Measurements from ENCODE around the gene ATG9B. TPM values are rescaled to one million over a fixed set of nuclear protein-coding genes. Genes with fewer than 3 reads are reported as not detected.

ATG9B gene
- total and polyA plus RNA-seq, 9 of the 15 experiments (the other 6 are each of a cell fraction or from before 2014, with no cell fraction given) = 0.29 to 8.0 (median 2.1) TPM

DNA sequence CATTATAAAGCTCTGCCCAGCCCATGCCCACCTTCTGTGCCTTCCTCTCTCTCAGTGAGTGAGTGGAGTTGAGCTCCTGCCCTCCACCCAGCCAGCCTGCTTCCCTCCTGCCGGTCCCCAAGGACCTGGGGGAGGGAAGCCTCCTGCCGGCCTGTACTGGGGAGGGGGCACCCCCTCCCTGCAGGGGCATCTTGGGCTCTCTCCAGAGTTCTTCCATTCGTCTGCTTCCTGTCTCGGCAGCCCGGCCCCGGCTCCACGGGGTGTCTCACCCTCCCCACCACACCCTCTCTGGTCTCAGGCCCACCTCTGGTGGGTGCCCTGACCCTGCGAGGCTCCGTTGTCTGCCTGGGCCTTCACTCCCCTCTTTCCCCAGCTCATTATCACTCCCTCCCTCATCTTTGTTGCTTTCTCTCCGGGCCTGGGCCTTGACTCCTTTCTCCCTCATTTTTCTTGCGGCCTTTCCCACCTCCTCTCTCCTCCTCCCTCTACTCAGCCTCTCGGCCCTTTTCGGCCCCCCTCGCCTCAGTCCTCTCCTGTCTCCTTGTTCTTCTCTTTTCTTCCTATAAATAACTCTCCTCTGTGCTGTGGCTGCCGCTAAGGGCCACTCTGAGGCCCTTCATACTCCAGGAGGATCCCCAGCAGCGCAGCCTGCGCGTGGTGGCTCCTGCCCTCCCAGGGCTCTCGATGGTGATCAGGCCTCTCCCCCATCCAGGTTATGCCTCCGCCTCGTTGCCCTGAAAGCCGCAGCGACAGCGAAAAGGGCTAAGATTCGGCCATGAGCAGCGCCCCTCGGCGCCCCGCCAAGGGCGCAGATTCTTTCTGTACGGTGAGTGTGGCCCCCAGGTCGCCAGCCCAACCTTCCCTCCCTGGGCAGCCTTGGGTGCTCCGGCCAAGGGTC lies 37.2 kb upstream of the ATG9B start (continued):
- TF ChIP-seq, protein P1, sequence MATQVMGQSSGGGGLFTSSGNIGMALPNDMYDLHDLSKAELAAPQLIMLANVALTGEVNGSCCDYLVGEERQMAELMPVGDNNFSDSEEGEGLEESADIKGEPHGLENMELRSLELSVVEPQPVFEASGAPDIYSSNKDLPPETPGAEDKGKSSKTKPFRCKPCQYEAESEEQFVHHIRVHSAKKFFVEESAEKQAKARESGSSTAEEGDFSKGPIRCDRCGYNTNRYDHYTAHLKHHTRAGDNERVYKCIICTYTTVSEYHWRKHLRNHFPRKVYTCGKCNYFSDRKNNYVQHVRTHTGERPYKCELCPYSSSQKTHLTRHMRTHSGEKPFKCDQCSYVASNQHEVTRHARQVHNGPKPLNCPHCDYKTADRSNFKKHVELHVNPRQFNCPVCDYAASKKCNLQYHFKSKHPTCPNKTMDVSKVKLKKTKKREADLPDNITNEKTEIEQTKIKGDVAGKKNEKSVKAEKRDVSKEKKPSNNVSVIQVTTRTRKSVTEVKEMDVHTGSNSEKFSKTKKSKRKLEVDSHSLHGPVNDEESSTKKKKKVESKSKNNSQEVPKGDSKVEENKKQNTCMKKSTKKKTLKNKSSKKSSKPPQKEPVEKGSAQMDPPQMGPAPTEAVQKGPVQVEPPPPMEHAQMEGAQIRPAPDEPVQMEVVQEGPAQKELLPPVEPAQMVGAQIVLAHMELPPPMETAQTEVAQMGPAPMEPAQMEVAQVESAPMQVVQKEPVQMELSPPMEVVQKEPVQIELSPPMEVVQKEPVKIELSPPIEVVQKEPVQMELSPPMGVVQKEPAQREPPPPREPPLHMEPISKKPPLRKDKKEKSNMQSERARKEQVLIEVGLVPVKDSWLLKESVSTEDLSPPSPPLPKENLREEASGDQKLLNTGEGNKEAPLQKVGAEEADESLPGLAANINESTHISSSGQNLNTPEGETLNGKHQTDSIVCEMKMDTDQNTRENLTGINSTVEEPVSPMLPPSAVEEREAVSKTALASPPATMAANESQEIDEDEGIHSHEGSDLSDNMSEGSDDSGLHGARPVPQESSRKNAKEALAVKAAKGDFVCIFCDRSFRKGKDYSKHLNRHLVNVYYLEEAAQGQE (IDR thresholded peaks at IDR 0.05; ENCODE audit: borderline replicate concordance) = no peak
- TF ChIP-seq, protein P1 (CRISPR knock-in tag; IDR thresholded peaks at IDR 0.05; ENCODE audit: low read depth) = no peak
- TF ChIP-seq HSF4 (CRISPR knock-in tag; IDR thresholded peaks at IDR 0.05; ENCODE audit: borderline replicate concordance) = no peak
- no peak for TF ChIP-seq ZNF444 (CRISPR knock-in tag; IDR thresholded peaks at IDR 0.05)
- TF ChIP-seq ZNF282 (CRISPR knock-in tag; IDR thresholded peaks at IDR 0.05) = no peak
- TF ChIP-seq ELF2 (CRISPR knock-in tag; IDR thresholded peaks at IDR 0.05) = no peak
- TF ChIP-seq HNRNPLL (IDR thresholded peaks at IDR 0.05; ENCODE audit: low read depth, low read length, poor library complexity, severe bottlenecking) = peak; percentile 43
- TF ChIP-seq TCF7L2 (IDR thresholded peaks at IDR 0.05; ENCODE audit: low read depth, low read length) = no peak
- no peak for TF ChIP-seq ZKSCAN1 (IDR thresholded peaks at IDR 0.05; ENCODE audit: low read depth, low read length)
- TF ChIP-seq KLF10 (CRISPR knock-in tag; IDR thresholded peaks at IDR 0.05) = no peak
- TF ChIP-seq, protein P2, sequence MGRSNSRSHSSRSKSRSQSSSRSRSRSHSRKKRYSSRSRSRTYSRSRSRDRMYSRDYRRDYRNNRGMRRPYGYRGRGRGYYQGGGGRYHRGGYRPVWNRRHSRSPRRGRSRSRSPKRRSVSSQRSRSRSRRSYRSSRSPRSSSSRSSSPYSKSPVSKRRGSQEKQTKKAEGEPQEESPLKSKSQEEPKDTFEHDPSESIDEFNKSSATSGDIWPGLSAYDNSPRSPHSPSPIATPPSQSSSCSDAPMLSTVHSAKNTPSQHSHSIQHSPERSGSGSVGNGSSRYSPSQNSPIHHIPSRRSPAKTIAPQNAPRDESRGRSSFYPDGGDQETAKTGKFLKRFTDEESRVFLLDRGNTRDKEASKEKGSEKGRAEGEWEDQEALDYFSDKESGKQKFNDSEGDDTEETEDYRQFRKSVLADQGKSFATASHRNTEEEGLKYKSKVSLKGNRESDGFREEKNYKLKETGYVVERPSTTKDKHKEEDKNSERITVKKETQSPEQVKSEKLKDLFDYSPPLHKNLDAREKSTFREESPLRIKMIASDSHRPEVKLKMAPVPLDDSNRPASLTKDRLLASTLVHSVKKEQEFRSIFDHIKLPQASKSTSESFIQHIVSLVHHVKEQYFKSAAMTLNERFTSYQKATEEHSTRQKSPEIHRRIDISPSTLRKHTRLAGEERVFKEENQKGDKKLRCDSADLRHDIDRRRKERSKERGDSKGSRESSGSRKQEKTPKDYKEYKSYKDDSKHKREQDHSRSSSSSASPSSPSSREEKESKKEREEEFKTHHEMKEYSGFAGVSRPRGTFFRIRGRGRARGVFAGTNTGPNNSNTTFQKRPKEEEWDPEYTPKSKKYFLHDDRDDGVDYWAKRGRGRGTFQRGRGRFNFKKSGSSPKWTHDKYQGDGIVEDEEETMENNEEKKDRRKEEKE (IDR thresholded peaks at IDR 0.05; ENCODE audit: borderline replicate concordance in 1 of 2, control insufficient read depth in 1 of 2, low read depth in 2 of 2, low read length in 1 of 2) = no peak
- peak; percentile 23; the same call in 1 of the 2 replicates for TF ChIP-seq SMARCA5 (IDR thresholded peaks at IDR 0.05)
- TF ChIP-seq, protein P3, sequence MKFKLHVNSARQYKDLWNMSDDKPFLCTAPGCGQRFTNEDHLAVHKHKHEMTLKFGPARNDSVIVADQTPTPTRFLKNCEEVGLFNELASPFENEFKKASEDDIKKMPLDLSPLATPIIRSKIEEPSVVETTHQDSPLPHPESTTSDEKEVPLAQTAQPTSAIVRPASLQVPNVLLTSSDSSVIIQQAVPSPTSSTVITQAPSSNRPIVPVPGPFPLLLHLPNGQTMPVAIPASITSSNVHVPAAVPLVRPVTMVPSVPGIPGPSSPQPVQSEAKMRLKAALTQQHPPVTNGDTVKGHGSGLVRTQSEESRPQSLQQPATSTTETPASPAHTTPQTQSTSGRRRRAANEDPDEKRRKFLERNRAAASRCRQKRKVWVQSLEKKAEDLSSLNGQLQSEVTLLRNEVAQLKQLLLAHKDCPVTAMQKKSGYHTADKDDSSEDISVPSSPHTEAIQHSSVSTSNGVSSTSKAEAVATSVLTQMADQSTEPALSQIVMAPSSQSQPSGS (CRISPR knock-in tag; IDR thresholded peaks at IDR 0.05) = no peak
- TF ChIP-seq THRAP3 (IDR thresholded peaks at IDR 0.05; ENCODE audit: borderline replicate concordance) = no peak
- no peak for TF ChIP-seq MAFG (tag; conservative IDR thresholded peaks at IDR 0.05)
- no peak for TF ChIP-seq NFXL1 (CRISPR knock-in tag; IDR thresholded peaks at IDR 0.05)
